Left ventricle myocardium inferior (tissue), 1 donor: Measurements from ENCODE around the gene OAF. TPM values are rescaled to one million over a fixed set of nuclear protein-coding genes. Genes with fewer than 3 reads are reported as not detected.
A peak's percentile ranks its signal among the peaks of the same experiment; 100 is the strongest.

ENCODE experiments used
- DNase-seq: peaks from one replicate; pipeline ENCODE4 v3.0.0-alpha.2; 2020
- H3K27ac ChIP-seq: fragments of 200-600 bp; replicated peaks from 2 replicates; pipeline ENCODE4 v1.8.0; 2021
- H3K27me3 ChIP-seq: fragments of 200-600 bp; 2 replicates; pipeline ENCODE4 v1.8.0; 2021; ENCODE audit warnings: low read depth
- H3K36me3 ChIP-seq: fragments of 200-600 bp; 2 replicates; pipeline ENCODE4 v1.8.0; 2021
- H3K4me1 ChIP-seq: fragments of 200-600 bp; 2 replicates; pipeline ENCODE4 v1.8.0; 2021
- H3K4me3 ChIP-seq: fragments of 200-600 bp; 2 replicates; pipeline ENCODE4 v1.8.0; 2021; ENCODE audit warnings: mild to moderate bottlenecking, moderate library complexity
- H3K9me3 ChIP-seq: fragments of 200-600 bp; replicated peaks from 2 replicates; pipeline ENCODE4 v1.8.0; 2021
- CTCF ChIP-seq: fragments of 200-600 bp; IDR thresholded peaks from 2 replicates; pipeline ENCODE4 v1.8.0; 2021; ENCODE audit warnings: antibody characterized with exemption, mild to moderate bottlenecking, borderline replicate concordance
- intact Hi-C: fragments of 100-400 bp; cut with micrococcal nuclease; formaldehyde crosslinking; loops from one replicate; pipeline ENCODE4 v1.11.0; 2022
- total RNA-seq: library from RNA; stranded (reverse); fragmentation: NEBNext Ultra II Directional; extraction: Animal tissue kit (Norgen Biotek cat#: 25700); gene quantifications from one replicate; pipeline ENCODE4 v1.2.1, GENCODE V29; 2021
- donor health status: DM: no; HTN: yes; CAD: no; lungs with severe emphysema.

OAF gene
- total RNA-seq, 1 donor from 2014 or later = 23.7 TPM

- H3K27ac ChIP-seq = peak overlapping the region; percentile 91
- no peak for DNase-seq
- no peak overlapping the region for H3K4me3 ChIP-seq
- intact Hi-C loops = no loop called here
- no peaks in the 10 kb centered on the region for H3K27me3 ChIP-seq
- no peaks in the 10 kb centered on the region for H3K36me3 ChIP-seq
- no peak for TF ChIP-seq CTCF
- no peaks in the 10 kb centered on the region for H3K9me3 ChIP-seq
- H3K4me1 ChIP-seq = peaks cover 68% of the 10 kb centered on the region
These were observed 29.4 kb upstream of the OAF start for GRCh38 chr11:120181376-120181975.

DNA sequence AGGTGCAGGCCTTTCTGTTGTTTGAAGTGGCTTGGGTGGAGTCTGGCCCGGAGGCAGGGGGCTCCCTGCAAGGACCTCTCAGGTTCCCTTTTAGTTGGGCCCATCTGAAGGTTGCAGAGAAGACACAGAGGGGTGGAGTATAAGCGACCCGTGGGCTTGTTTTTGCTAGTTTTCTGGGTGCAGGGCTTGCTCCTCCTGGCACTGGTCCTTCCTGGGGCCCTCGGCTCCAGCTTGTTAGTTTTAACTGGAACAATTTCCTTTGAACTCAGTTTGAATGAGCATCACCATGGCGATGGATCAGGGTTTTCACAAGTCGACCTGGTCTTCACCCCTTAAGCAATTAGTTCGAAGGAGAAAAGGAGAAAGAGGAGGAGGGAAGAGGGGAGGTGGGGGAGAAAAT, 28.5 kb upstream of the OAF start:
- Histone ChIP-seq H3K27me3 (peaks cover 5% of the 10 kb centered on the region), H3K27ac (peak overlapping the region; percentile 91), H3K4me1 (peaks cover 77% of the 10 kb centered on the region), H3K4me3 (no peak overlapping the region), H3K36me3 (no peaks in the 10 kb centered on the region), H3K9me3 (no peaks in the 10 kb centered on the region)
- intact Hi-C loops = no loop called here
- DNase-seq = no peak
- TF ChIP-seq CTCF = no peak

- H3K4me3 ChIP-seq = peak overlapping the region; percentile 38
- no peaks in the 10 kb centered on the region for H3K36me3 ChIP-seq
- DNase-seq = peak; percentile 53
- peaks cover 83% of the 10 kb centered on the region for H3K4me1 ChIP-seq
- peak; percentile 56 for TF ChIP-seq CTCF
- intact Hi-C loops = no loop called here
- peaks cover 5% of the 10 kb centered on the region for H3K27me3 ChIP-seq
- H3K27ac ChIP-seq = peak overlapping the region; percentile 91
- no peaks in the 10 kb centered on the region for H3K9me3 ChIP-seq
These were observed 27.9 kb upstream of the OAF start for GRCh38 chr11:120182790-120183491.

DNA sequence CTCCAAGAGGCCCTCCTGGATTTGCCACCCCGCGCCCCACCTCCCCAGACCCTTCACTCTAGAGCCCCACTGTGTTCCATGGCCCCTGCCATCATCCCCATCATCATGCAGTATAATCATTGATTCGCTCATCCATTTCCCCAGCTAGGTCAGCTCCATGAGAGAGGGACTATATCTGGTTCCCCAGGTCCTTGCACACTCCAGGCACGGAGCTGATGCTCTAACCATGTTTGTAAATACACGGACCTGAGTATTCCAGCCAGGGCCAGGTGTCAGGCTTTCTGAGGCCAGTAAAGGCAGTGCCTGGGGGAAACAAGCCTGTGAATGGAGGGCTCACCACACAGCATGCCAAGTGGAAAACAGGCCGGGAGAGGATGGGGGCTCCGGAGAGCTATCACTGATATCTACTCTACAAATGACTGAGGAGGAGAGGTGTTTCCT, 27.1 kb upstream of the OAF start:
- H3K4me3 ChIP-seq = peak overlapping the region; percentile 38
- H3K27ac ChIP-seq = peak overlapping the region; percentile 91
- intact Hi-C loops = no loop called here
- no peak for DNase-seq
- H3K36me3 ChIP-seq = no peaks in the 10 kb centered on the region
- TF ChIP-seq CTCF = no peak
- H3K4me1 ChIP-seq = peaks cover 79% of the 10 kb centered on the region
- H3K9me3 ChIP-seq = no peaks in the 10 kb centered on the region
- peaks cover 5% of the 10 kb centered on the region for H3K27me3 ChIP-seq

DNA sequence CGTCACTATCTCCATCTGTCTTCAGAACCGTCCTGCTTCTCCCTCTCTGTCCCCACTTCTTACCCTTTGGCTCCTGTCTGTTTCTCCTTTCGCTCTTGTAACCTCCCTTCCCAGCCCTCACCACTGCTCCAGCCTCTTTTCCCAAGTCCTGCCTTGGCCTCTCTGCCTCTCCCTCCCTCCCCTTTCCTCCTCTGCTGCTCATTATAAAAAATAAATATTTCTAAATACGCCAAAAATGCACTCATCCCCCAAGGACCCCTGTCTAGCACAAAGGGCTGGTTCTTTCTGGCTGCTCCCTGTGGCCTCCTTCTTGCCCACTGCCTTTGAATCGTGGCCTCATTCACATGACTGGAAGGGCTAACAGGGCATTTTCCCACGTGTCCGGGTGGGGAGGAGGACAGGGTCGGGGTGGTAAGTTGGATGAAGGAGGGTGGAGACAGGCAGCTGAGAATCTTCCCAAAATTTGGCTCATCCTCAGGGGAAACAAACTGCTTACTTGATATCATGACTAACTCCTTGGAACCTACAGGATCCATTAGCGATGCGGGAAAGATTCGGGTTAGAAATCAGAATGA, 26.4 kb upstream of the OAF start:
- TF ChIP-seq CTCF = no peak
- Histone ChIP-seq H3K4me3 (peak overlapping the region; percentile 45), H3K27me3 (peaks cover 5% of the 10 kb centered on the region), H3K9me3 (no peaks in the 10 kb centered on the region), H3K27ac (peak overlapping the region; percentile 91), H3K4me1 (peaks cover 73% of the 10 kb centered on the region), H3K36me3 (no peaks in the 10 kb centered on the region)
- intact Hi-C loops = no loop called here
- DNase-seq = peak; percentile 78
